GM21515 (cell line): ENCODE measurements around the gene SMAD2.
"Not testable (repeated sequence)": the region's sequence is repeated elsewhere in the genome, so short reads cannot be mapped to it uniquely, and the experiment has no call there.

Source experiments
- ATAC-seq: cut with Tn5 transposase; IDR thresholded peaks from one replicate; pipeline ENCODE4 v1.9.1; 2021; ENCODE audit not compliant: unreplicated experiment

The SMAD2 gene

GRCh38 chr18:47930199-47930930, at the start of gene SMAD2:
Gene SMAD2 (minus strand): TSS chr18:47930659. CDS start chr18:47896756, 33,903 bp downstream.
- ATAC-seq, result peak; percentile 60

- ATAC-seq, result no peak
Observed at GRCh38 chr18:47979611-47980200, 49.2 kb upstream of the SMAD2 start.

GRCh38 chr18:47978603-47979002, 48.1 kb upstream of the SMAD2 start:
- no peak for ATAC-seq

- no peak for ATAC-seq
Observed at GRCh38 chr18:47978141-47978540, 47.7 kb upstream of the SMAD2 start.

- ATAC-seq, result no peak
Observed at GRCh38 chr18:47975701-47976100, 45.2 kb upstream of the SMAD2 start.

GRCh38 chr18:47975105-47975504, 44.6 kb upstream of the SMAD2 start:
- no peak for ATAC-seq

- no peak for ATAC-seq
Observed at GRCh38 chr18:47970664-47971531, 40.4 kb upstream of the SMAD2 start.

GRCh38 chr18:47969816-47970215, 39.4 kb upstream of the SMAD2 start:
- no peak for ATAC-seq

- ATAC-seq, result no peak
Observed at GRCh38 chr18:47968721-47969120, 38.3 kb upstream of the SMAD2 start.

- ATAC-seq, result no peak
Observed at GRCh38 chr18:47968006-47968676, 37.7 kb upstream of the SMAD2 start.

- no peak for ATAC-seq
Observed at GRCh38 chr18:47964053-47964452, 33.6 kb upstream of the SMAD2 start.

GRCh38 chr18:47961003-47961402, 30.5 kb upstream of the SMAD2 start:
- ATAC-seq, result not testable (repeated sequence)

GRCh38 chr18:47953471-47953931, 23.0 kb upstream of the SMAD2 start:
- ATAC-seq, result peak; percentile 83

GRCh38 chr18:47950511-47950910, 20.1 kb upstream of the SMAD2 start:
- ATAC-seq, result no peak

- no peak for ATAC-seq
Observed at GRCh38 chr18:47949202-47949601, 18.7 kb upstream of the SMAD2 start.

GRCh38 chr18:47946889-47947288, 16.4 kb upstream of the SMAD2 start:
- ATAC-seq, result no peak

- ATAC-seq, result no peak
Observed at GRCh38 chr18:47944972-47945852, 14.8 kb upstream of the SMAD2 start.

- ATAC-seq, result no peak
Observed at GRCh38 chr18:47936952-47937351, 6.5 kb upstream of the SMAD2 start.

- no peak for ATAC-seq
Observed at GRCh38 chr18:47935321-47936055, 5.0 kb upstream of the SMAD2 start.
